Liver (tissue), 3 donors: Measurements from ENCODE around the gene PCDH9.

Source experiments
- CTCF ChIP-seq: fragments of 150-350 bp; IDR thresholded peaks from 2 replicates; pipeline ENCODE4 v1.5.1; 2017; ENCODE audit warnings: improper control_type of control experiment, low read depth, low read length; ENCODE audit not compliant: missing input control
- EGR1 ChIP-seq, 2 donors: IDR thresholded peaks; 2 replicates each; pipeline ENCODE4 v1.6.1; 2016 to 2018; ENCODE audit warnings: antibody characterized with exemption in 2 of 2, low read depth in 2 of 2
- FOXA1 ChIP-seq: IDR thresholded peaks from 2 replicates; pipeline ENCODE4 v1.6.1; 2016; ENCODE audit warnings: antibody characterized with exemption
- HNF4G ChIP-seq: IDR thresholded peaks from 2 replicates; pipeline ENCODE4 v1.6.1; 2016; ENCODE audit warnings: antibody characterized with exemption
- JUND ChIP-seq, 2 donors: IDR thresholded peaks; 2 replicates each; pipeline ENCODE4 v1.6.1; 2016; ENCODE audit warnings: antibody characterized with exemption in 2 of 2
- RAD21 ChIP-seq, 2 donors: IDR thresholded peaks; 2 replicates each; pipeline ENCODE4 v1.6.1; 2016; ENCODE audit warnings: antibody characterized with exemption in 2 of 2, mild to moderate bottlenecking in 2 of 2
- REST ChIP-seq: IDR thresholded peaks from 2 replicates; pipeline ENCODE4 v1.6.1; 2016; ENCODE audit warnings: antibody characterized with exemption, mild to moderate bottlenecking
- YY1 ChIP-seq: IDR thresholded peaks from 2 replicates; pipeline ENCODE4 v1.6.1; 2016; ENCODE audit warnings: antibody characterized with exemption, mild to moderate bottlenecking
- ZBTB33 ChIP-seq: IDR thresholded peaks from 2 replicates; pipeline ENCODE4 v1.6.1; 2016; ENCODE audit warnings: antibody characterized with exemption
- TF ChIP-seq, protein P1 (sequence below): IDR thresholded peaks from 2 replicates; pipeline ENCODE4 v1.6.1; 2016; ENCODE audit warnings: antibody characterized with exemption
- donor health status: healthy.
- donor health status: healthy.

DNA sequence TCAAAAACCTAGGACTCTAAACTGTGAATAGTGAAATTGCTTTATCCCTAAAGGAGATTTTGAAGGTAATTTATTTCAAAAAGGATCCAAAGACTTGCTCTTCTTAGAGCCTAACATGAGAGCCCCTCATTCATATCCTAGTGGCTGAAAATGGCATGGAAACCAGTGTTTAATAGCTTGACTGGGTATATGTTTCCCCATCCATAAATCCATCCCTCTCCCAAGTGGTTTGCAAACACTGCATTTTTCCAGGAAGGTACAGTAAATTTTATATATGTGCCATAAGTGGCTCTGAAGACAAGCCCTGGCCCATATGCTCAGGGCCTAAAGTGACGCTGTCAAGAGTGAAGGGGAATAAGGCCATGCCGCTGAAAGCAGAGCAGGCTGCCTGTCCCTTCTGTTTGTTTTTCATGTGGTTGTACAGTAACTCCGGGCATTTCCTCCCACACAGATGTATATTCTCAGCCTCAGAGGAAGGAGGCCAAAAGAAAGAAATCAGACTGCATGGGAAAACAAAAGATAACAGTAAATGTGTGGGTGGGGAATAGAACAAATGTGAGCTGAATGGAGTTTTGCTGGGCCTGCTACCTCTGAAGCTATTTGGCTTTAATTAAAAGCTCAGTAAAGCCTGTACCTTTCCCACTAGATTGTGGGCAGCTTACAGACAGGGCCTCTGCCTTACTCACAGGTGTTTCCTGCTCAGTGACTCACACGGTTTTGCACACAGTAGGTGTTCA, 181.9 kb downstream of the PCDH9 start:
- TF ChIP-seq REST (no peak), RAD21 (IDR thresholded peaks at IDR 0.05) (no peak), YY1 (no peak), FOXA1 (no peak), HNF4G (no peak), CTCF (no peak), JUND (IDR thresholded peaks at IDR 0.05) (no peak), ZBTB33 (no peak), EGR1 (IDR thresholded peaks at IDR 0.05; ENCODE audit: low read depth in 2 of 2) (no peak)
- TF ChIP-seq, protein P1, sequence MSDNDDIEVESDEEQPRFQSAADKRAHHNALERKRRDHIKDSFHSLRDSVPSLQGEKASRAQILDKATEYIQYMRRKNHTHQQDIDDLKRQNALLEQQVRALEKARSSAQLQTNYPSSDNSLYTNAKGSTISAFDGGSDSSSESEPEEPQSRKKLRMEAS = no peak
